ENCODE data around the gene ZNF547. TPM values are rescaled to one million over a fixed set of nuclear protein-coding genes. Genes with fewer than 3 reads are reported as not detected.

The ZNF547 gene
- total RNA-seq, 1 experiment from 2014 or later, result 6.1 TPM

DNA sequence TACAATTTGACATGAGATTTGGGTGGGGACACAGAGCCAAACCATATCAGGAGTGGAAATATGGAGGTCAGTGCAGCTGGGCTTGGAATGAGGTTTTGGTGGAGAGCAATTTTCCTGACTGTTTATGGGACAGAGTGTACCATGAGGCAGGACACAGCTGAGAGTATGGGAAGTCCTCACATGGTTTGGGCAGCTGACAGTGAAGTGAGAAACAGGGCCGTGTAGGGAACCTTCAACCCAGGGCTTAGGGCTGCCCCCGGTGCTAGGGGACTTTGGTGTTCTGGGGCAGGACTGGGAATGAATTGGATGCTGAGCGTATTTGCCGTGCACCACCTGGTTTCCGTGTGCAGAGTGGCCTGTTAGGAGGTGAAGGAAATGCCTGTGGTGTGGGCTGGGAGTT is 32.4 kb downstream of the ZNF547 start:
- no peak for DNase-seq (ENCODE audit: low spot score)
- peaks cover 43% of the 10 kb centered on the region for H3K36me3 ChIP-seq (ENCODE audit: insufficient read depth, low read length, poor library complexity, severe bottlenecking)
- H3K27me3 ChIP-seq (replicated peaks; ENCODE audit: insufficient read depth, low read depth, low read length, poor library complexity), result no peaks in the 10 kb centered on the region
- ChIA-PET CTCF (no interaction called here), POLR2A (ENCODE audit: low non-redundant PET) (no interaction called here)
- H3K9me3 ChIP-seq (ENCODE audit: low read depth, low read length, poor library complexity, severe bottlenecking), result peaks cover 19% of the 10 kb centered on the region
- H3K4me3 ChIP-seq (ENCODE audit: low read depth, low read length, poor library complexity, severe bottlenecking), result no peak overlapping the region
- intact Hi-C loops (cut with micrococcal nuclease; ENCODE audit: unreplicated experiment), result no loop called here
- no peaks in the 10 kb centered on the region for H3K4me1 ChIP-seq (ENCODE audit: insufficient read depth, low read length, poor library complexity, severe bottlenecking)
- no peak overlapping the region for H3K27ac ChIP-seq (ENCODE audit: low read depth, low read length, poor library complexity, severe bottlenecking)
- TF ChIP-seq, protein P1, sequence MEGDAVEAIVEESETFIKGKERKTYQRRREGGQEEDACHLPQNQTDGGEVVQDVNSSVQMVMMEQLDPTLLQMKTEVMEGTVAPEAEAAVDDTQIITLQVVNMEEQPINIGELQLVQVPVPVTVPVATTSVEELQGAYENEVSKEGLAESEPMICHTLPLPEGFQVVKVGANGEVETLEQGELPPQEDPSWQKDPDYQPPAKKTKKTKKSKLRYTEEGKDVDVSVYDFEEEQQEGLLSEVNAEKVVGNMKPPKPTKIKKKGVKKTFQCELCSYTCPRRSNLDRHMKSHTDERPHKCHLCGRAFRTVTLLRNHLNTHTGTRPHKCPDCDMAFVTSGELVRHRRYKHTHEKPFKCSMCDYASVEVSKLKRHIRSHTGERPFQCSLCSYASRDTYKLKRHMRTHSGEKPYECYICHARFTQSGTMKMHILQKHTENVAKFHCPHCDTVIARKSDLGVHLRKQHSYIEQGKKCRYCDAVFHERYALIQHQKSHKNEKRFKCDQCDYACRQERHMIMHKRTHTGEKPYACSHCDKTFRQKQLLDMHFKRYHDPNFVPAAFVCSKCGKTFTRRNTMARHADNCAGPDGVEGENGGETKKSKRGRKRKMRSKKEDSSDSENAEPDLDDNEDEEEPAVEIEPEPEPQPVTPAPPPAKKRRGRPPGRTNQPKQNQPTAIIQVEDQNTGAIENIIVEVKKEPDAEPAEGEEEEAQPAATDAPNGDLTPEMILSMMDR (conservative IDR thresholded peaks at IDR 0.05; ENCODE audit: low read depth, low read length), result no peak
- TF ChIP-seq EZH2 (IDR thresholded peaks at IDR 0.05; ENCODE audit: borderline replicate concordance, low read depth, low read length, poor library complexity, severe bottlenecking), result no peak
- BruUV-seq (replicated peaks), result no TSS peak

DNA sequence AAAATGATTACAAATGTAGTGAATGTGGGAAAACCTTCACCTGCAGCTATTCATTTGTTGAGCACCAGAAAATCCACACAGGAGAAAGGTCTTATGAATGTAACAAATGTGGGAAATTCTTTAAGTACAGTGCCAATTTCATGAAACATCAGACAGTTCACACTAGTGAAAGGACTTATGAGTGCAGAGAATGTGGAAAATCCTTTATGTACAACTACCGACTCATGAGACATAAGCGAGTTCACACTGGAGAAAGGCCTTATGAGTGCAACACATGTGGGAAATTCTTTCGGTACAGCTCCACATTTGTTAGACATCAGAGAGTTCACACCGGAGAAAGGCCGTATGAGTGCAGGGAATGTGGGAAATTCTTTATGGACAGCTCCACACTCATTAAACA is 35.5 kb downstream of the ZNF547 start:
- ChIA-PET POLR2A (ENCODE audit: low non-redundant PET) (no interaction called here), CTCF (no interaction called here)
- no peak overlapping the region for H3K27ac ChIP-seq (ENCODE audit: low read depth, low read length, poor library complexity, severe bottlenecking)
- no peaks in the 10 kb centered on the region for H3K4me1 ChIP-seq (ENCODE audit: insufficient read depth, low read length, poor library complexity, severe bottlenecking)
- peaks cover 19% of the 10 kb centered on the region for H3K9me3 ChIP-seq (ENCODE audit: low read depth, low read length, poor library complexity, severe bottlenecking)
- TF ChIP-seq EZH2 (IDR thresholded peaks at IDR 0.05; ENCODE audit: borderline replicate concordance, low read depth, low read length, poor library complexity, severe bottlenecking), result no peak
- TF ChIP-seq, protein P1 (conservative IDR thresholded peaks at IDR 0.05; ENCODE audit: low read depth, low read length), result no peak
- H3K36me3 ChIP-seq (ENCODE audit: insufficient read depth, low read length, poor library complexity, severe bottlenecking), result peaks cover 40% of the 10 kb centered on the region
- no peak overlapping the region for H3K4me3 ChIP-seq (ENCODE audit: low read depth, low read length, poor library complexity, severe bottlenecking)
- no peaks in the 10 kb centered on the region for H3K27me3 ChIP-seq (replicated peaks; ENCODE audit: insufficient read depth, low read depth, low read length, poor library complexity)
- no TSS peak for BruUV-seq (replicated peaks)
- DNase-seq (ENCODE audit: low spot score), result no peak
- intact Hi-C loops (cut with micrococcal nuclease; ENCODE audit: unreplicated experiment), result no loop called here

DNA sequence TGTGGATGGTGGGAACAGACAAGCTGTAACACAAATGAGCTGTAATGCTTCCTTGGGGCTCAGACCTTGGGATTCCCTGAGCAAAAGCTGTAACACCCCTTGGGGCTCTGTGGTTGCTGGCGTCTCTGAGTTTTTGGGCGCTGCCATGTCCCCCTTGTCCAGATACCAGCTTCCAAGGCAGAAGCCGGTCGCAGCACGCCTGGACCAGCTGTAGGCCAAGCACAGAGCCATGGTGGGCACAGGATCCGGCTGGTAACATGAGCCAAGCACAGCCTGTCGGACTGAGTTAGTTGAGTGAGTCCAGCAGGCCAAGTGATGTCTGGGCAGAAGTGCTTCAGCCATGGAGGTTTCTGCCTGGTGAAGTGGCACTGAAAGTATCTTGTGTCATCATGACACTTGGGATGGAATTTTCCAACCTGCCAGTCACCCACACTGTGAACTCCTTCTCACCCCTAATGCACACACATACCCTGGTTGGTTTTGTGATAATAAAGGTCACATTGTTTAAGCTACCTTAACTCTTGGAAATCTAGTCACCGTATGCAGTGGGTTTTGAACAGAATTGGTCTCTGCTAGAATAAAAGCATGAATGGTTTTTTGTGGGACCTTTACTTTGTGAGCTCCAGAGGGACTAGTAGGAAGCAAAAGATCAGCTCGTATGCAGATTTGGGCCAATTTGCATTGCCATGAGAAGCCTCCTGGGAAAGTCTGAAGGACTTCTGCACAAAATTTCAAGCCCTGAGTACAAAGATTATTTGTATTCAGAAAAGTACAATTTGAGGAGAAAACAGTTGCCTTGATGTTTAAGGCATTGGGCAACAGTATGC is 40.6 kb downstream of the ZNF547 start:
- CTCF ChIA-PET, result no interaction called here
- intact Hi-C loops (cut with micrococcal nuclease; ENCODE audit: unreplicated experiment), result no loop called here
- peaks cover 7% of the 10 kb centered on the region for H3K9me3 ChIP-seq (ENCODE audit: low read depth, low read length, poor library complexity, severe bottlenecking)
- no TSS peak for BruUV-seq (replicated peaks)
- no peak for DNase-seq (ENCODE audit: low spot score)
- H3K36me3 ChIP-seq (ENCODE audit: insufficient read depth, low read length, poor library complexity, severe bottlenecking), result peaks cover 13% of the 10 kb centered on the region
- no peak overlapping the region for H3K27ac ChIP-seq (ENCODE audit: low read depth, low read length, poor library complexity, severe bottlenecking)
- no peaks in the 10 kb centered on the region for H3K27me3 ChIP-seq (replicated peaks; ENCODE audit: insufficient read depth, low read depth, low read length, poor library complexity)
- TF ChIP-seq, protein P1 (conservative IDR thresholded peaks at IDR 0.05; ENCODE audit: low read depth, low read length), result no peak
- no peak for TF ChIP-seq EZH2 (IDR thresholded peaks at IDR 0.05; ENCODE audit: borderline replicate concordance, low read depth, low read length, poor library complexity, severe bottlenecking)
- POLR2A ChIA-PET (ENCODE audit: low non-redundant PET), result no interaction called here
- no peak overlapping the region for H3K4me3 ChIP-seq (ENCODE audit: low read depth, low read length, poor library complexity, severe bottlenecking)
- no peaks in the 10 kb centered on the region for H3K4me1 ChIP-seq (ENCODE audit: insufficient read depth, low read length, poor library complexity, severe bottlenecking)
